ENCODE results near the gene TMEM176A.

DNA sequence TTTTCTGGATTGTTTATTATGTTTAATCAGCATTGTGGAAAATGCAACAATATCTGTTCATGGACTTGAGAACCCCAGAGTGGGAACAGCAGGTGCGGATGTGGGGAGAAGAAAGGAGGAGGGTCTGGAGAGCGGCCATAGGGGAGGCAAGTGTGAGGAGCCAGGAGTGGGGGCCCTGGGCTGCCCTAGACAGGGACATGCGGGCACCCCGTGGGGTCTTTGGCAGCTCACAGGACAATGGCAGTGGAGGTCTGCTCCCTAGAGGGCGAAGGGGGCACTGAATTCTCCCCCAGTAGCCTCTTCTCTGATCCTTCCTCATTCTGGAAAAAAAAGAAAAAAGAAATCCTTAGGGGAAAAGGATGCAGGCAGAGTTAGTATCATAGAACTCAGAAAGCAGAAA, 9.3 kb upstream of the TMEM176A start:
- TF ChIP-seq POLR2A (IDR thresholded peaks at IDR 0.05; ENCODE audit: low read depth, low read length), result no peak
- no peak for TF ChIP-seq POLR2AphosphoS5 (IDR thresholded peaks at IDR 0.05; ENCODE audit: low read depth, low read length)
- no peak for TF ChIP-seq POU2F2 (IDR thresholded peaks at IDR 0.05; ENCODE audit: low read depth, low read length)

Measured in GM12891 (cell line).